NCI-H1417 (cell line): ENCODE measurements around the gene HOPX.
"Not testable (repeated sequence)": the region's sequence is repeated elsewhere in the genome, so short reads cannot be mapped to it uniquely, and the experiment has no call there.

Experiments
- DNase-seq, 3 experiments: peaks; one replicate each; lab custom pipeline; 2025; lab: John Stamatoyannopoulos, UW

The HOPX gene, protein sequence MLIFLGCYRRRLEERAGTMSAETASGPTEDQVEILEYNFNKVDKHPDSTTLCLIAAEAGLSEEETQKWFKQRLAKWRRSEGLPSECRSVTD

DNA sequence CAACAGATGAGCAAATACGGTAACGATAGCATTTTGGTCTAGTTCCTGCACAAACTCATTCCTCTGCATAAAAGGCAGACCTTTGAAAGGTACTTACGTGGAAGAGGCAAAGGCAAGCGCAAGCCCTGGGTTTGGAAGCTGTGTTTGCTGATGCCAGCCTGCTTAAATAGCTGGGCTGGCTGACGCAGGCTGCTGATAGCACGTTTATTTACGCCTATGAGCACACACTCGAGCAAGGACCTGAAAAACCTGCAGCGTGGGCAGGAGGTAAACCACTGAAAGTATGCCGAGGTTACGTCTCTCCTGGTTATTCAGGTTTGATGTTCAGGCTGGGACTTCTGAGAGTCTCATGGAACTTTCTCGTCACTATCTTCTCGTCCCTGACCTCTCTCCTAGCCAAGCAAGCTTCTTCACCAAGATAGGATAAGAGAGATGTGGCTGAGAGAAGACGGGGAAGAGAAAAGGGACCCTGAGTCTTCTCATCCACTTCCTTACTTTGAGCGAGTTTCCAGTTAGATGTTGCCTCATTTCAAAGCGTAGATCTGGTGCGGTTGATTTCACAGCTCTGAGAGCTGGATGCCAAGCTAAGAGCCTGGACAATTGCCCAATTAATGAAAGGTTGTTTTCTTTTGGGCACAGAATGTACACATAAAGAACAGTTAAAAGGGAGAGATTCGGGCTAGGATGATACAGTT lies at the start of gene HOPX:
TSS of gene HOPX (minus strand) at position 139 of the 695 bp plus-strand sequence. CDS start 23,480 bp downstream, outside the sequence.
- DNase-seq: peak; percentile 29 to 68 (median 44)

DNA sequence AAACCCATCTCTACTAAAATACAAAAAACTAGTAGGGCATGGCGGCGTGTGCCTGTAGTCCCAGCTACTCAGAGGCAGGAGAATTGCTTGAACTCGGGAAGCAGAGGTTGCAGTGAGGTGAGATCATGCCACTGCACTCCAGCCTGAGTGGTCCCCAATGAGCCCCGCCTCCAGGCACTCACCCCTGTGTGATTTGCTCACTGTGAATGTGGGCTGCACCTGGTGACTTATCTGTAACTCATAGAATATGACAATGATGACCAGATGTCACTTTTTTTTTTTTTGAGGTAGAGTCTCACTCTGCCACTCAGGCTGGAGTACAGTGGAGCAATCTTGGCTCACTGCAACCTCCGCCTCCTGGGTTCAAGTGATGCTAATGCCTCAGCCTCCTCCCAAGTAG lies 49.0 kb upstream of the HOPX start:
- DNase-seq: no peak

DNA sequence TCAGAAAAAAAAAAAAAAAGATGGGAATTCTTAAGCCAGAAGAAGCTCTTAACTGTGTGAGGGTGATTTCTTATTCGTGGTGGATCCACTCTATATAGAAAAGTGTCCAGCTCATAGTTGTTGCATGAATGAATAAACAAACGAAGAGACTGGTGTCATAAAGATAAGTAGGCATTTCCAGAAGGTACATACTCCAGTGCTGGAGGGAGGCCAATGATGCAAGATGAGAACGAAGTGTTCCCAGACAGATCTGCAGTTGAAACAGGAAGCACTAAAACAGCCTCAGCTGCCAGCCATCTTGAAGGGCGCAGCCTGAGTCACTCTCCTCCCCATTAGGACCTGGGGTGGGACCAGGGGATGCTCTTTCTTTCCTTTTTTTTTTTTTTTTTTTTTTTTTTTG lies 47.4 kb upstream of the HOPX start:
- DNase-seq: peak in 2 of 3 experiments; percentile 17 to 83

DNA sequence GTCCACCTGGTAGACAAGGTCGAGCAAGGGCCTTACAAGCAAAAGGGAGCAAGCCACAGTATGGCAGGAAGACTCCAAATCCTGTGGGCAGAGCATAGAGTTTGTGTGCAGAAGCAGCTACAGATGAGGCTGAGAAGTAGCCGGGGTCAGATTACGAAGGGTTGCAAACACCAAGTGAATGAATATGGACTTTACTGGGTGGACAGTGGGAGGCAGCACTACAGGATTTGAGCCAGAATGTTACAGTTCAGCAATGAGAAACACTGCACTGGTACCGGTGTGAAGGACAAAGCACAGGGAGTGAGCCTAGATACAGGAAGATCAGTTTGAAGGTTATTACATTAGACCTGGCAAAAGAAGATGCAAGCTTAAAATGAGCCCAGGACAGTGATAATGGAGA lies 46.1 kb upstream of the HOPX start:
- no peak for DNase-seq

DNA sequence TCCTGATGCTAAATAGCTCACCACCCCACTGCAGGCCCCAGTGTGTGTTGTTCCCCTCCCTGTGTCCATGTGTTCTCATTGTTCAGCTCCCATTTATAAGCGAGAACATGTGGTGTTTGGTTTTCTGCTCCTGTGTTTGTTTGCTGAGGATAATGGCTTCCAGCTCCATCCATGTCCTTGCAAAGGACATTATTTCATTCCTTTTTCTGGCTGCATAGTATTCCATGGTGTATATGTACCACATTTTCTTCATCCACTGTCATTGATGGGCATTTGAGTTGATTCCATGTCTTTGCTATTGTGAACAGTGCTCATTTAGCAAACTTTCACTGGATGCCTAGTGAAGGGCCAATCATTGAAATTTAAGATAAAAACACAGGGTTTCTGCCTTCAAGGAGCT lies 45.5 kb upstream of the HOPX start:
- not testable (repeated sequence) for DNase-seq

DNA sequence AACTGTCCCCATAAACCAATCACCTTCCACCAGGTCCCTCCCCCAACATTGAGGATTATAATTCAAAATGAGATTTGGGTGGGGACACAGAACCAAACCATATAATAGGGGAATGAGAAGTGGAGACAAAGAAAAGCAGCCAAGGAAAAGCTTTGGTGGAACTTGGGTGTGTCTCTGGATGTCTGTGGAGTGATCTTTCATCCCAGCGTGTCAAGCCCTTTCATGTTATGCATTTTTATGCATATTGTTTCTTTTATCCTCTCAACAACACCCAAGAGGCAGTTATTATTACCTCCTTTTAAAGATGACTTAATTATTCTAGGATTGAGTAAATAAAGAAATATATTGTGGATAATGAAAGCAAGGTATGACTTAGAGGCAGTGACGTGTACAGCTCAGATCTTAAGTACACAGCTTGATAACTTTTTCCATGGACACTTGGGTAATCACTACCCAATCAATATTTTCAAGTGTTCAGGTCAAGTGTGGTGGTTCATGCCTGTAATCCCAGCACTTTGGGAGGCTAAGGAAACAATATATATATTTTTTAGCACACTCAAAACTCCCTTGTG lies 42.6 kb upstream of the HOPX start:
- DNase-seq: no peak

DNA sequence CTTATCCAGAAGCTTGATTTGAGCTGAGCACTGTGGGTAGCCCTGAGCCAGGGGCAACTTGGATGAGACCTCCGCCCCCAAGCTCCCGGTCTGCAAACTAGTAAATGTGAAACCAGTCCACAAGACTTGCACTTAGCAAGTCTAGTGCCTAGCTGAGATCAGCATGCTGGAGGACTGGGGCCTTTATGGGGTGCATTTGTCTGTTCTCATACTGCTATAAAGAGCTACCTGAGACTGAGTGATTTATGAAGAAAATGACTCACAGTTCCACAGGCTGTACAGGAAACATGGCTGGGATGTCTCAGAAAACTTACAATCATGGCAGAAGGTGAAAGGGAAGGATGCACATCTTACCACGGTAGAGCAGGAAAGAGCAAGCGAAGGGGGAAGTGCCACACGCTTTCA lies 42.1 kb upstream of the HOPX start:
- no peak for DNase-seq

DNA sequence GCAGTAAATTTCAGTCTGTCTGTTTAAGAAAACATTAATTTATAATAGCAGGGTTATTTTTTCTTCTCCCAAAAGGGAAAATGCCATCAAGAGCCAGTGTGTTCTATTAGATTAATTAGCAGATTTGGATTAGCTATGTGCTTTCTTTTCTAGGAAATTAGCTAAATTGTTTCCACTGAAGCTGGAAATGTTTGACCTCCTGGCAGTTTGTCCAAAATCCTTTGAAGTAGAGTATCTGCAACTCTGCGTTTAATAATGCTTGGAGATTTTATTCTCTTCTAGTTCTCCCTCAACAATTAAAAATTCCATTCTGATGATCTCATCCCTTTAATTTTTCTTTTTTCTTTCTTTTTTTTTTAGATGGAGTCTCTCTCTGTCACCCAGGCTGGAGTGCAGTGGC lies 27.1 kb upstream of the HOPX start:
- no peak for DNase-seq

DNA sequence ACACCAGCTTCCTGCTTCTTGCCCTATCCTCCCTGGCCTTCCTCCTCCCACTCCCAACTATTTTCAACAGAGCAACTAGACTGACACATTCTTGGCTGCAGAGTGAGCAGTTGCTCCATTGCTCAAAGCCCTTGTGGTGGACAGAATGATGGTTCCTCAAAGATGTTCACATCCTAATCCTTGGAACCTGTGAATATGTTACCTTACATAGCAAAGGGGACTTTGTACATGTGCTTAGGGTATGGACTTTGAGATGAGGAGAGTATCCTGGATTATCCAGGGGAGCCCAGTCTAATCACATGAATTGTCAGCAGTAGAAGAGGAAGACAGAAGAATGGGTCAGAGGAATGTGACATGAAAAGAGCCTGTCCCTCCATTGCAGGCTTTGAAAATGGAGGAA lies 24.9 kb upstream of the HOPX start:
- no peak for DNase-seq

DNA sequence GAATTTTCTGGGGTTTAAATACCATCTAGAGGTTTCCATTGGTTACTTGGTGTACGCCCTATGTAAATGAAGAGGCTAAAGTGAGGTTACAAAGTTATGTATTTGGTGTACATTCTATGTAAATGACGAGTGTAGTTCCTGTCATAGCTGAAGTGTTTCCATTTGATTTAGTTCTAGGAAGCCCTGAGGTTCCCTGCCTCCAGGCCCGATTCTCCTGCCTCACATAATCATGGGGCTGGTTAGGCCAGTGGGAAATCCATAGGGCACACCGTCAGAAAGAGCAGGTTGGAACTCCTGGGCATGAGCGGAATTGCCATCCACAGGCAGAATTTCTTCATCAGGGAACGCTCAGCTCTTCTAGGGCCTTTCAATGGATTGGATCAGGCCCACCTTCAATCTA lies 24.2 kb upstream of the HOPX start:
- DNase-seq: no peak

DNA sequence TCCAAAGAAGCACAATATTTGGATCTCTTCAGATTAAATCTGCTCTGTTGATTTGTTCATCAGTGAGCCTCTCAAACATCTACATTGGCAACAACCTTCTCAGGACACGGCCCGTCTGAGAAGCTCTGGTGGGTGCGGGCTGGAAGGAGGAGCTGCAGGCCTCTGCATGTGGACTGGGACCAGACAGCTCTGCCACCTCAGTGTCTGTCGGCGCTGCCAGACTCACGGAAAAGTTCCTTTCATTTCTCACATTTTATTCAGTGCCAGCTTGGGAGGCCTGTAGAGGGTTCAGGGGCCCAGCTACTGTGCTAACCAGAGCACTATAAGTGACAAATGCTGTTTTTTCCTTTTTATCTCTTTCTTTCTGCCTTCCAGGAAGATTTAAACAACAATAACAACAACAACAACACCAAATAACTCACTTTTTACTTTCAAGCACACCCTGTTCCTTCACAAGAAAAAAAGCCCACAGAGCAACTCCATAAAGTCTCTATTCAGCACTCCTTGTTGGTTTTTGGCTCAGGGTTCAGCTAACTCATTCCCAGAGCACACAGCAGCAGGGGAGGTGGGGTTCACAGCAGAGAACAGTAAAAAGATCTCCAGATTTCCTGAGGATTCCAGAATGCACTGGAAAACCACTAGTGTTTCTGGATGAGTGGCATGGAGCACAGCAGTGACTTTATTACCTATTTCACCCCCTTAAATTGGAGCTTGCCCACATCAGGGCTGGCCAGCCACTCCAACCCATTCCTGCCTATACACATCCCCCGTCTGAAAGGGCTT lies 23.2 kb upstream of the HOPX start:
- no peak for DNase-seq

DNA sequence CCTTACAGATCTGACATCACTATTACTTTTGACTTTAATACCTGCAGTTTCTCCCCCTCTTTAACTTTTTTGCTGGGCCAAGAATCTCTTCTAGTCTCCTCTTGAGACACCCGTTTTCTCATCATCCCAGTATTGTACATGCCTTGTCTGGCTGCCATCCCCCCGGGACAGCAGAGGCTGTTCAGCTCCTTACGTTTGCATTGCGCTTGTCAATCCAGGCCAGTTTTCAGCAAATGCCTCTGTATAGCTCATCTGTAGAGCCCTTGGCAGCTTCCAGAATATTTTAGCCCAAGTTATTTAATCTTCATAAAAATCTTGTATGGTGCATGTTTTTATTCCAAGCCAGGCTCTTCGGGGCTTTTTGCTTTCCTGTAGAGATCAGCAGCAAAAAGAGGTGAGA lies 22.3 kb upstream of the HOPX start:
- DNase-seq: no peak

DNA sequence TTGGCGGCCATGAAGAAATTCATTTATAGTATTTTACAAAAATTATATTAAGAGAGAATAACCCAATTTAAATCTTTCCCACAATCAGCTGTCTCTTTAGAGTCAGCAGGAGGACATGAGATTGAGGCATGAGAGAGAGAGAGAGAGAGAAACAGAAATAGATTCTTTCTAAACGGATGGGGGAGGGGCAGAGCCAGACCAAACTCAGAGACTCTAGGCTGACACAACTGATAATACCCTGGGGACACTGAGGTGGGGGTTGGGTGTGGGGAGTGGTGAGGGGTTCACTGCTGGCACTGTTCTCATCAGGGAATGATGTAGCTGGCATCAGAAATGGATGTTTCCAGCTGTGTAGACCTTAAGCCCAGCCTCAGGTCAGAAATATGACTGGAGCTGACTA lies 20.5 kb upstream of the HOPX start:
- no peak for DNase-seq

DNA sequence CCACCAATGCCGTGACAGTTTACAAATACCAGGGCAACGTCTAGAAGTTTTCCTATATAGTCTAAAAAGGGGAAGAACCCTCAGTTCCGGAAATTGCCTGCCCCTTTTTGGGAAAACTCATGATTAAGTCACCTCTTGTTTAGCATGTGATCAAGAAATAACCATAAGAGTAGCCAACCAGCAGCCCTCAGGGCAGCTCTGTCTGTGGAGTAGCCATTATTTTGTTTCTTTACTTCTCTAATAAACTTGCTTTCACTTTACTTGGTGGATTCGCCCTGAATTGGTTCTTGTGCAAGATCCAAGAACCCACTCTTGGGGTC lies 20.0 kb upstream of the HOPX start:
- no peak for DNase-seq

DNA sequence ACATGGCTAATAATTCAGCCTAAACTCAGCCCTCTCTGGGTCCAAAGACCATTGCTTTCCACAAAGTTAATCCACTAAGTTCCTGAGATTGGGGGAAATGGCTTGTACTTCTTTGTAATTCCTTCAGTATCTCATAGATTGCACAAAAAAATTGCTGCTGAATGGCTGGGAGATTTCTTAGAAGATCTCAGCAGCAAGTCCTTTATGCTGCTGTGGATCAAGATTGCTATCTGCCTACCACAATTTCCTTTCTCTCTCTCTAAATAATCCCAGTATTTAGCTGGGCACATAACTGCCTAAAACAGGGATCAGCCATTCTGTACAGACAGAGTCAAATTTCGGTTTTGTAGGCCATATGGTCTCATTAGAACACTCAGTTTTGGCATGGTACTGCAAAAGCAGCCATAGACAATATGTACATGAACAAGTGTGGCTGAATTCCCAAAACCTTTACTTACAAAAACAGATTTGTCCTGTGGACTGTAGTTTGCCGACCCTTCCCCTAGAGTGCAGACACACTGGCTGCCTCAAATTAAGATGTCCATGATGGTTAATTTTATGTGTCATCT lies 18.5 kb upstream of the HOPX start:
- DNase-seq: no peak

DNA sequence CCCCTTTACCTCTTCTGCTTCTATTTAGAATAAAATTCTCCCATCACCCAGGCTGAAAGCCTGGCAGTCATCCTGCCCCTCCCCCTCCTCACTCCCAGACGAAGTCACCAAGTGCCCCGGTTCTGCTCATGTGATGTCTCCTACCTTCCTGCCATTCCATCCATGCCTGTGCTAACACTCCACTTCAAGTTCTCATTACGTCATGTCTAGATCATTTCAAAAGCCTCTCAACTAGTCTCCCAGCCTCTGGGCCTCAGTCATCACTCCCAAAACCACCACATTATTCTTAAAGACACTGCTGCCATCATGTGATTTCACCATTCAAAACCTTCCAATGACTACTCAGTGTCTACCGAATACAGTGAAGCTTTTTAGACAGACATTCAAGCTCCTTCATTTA lies 17.2 kb upstream of the HOPX start:
- peak in 1 of 3 experiments; percentile 66 for DNase-seq

DNA sequence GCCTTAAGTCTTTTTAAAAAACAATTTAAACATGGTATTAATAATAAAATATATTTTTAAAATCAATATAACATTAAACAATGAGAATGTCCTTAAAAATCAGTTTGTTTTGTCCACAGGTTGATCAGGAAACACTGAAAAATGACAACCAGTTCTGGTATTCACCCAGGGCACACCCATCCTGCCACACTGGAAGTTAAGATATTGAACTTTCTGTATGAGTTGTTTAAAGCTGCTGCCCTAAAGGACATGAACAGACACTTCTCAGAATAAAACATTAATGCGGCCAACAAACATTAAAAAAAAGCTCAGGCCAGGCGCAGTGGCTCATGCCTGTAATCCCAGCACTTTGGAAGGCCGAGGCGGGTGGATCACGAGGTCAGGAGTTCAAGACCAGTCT lies 15.0 kb upstream of the HOPX start:
- no peak for DNase-seq

DNA sequence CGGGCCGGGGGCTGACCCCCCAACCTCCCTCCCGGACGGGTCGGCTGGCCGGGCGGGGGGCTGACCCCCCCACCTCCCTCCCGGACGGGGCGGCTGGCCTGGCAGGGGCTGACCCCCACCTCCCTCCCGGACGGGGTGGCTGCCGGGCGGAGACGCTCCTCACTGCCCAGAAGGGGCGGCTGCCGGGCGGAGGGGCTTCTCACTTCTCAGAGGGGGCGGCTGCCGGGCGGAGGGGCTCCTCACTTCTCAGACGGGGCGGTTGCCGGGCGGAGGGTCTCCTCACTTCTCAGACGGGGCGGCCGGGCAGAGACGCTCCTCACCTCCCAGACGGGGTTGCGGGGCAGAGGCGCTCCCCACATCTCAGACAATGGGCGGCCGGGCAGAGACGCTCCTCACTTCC lies 12.4 kb upstream of the HOPX start:
- DNase-seq: not testable (repeated sequence)

DNA sequence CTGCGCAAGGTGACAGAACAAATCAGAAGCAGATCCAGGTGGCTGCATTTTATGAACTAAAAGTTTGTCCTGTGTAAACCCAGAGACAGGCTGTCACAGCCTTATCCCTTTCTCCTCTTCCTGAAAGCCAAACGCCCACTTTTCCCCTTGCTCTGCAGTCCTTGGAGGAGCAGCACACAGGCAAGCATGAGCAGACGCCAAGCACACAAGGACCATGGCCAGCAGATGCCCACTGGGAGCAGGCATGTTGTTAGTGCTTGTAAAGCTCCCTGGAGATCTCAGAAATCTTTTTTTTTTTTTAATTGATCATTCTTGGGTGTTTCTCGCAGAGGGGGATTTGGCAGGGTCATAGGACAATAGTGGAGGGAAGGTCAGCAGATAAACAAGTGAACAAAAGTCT lies 11.5 kb upstream of the HOPX start:
- peak in 1 of 3 experiments; percentile 36 for DNase-seq

DNA sequence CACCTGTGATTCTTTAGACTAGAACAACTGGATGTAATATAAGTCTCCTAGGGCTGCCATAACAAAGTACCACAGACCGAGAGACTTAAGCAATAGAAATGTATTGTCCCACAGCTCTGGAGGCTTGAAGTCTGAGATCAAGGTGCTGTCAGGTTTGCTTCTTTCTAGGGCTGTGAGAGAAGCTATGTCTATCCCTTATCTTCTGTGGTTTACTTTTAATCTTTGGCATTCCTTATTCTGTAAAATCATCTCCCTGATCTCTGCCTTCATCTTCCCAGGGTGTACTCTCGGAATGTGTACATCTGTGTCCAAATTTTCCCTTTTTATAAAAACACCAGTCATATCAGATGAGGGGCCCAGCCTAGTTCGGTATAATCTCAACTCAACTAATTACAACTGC lies 10.3 kb upstream of the HOPX start:
- DNase-seq: no peak

DNA sequence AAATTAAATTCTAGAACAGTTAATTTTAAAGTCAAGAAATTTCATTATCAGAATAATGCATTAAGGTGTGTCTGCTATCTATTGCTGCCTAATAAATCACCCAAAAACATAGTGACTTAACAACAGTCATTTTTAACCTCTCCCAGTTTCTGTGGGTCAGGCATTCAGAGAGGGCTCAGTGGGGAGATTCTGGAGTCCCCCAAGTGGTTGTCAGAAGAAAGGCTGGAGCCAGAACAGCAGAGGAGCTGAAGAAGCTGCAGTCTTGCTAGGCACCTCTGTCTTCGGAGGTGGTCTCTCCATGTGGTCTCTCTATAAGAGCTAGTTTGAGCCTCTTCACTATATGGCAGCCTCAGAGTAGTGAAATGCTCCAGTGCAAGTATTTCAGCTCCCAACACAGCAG lies 9.3 kb upstream of the HOPX start:
- DNase-seq: no peak

DNA sequence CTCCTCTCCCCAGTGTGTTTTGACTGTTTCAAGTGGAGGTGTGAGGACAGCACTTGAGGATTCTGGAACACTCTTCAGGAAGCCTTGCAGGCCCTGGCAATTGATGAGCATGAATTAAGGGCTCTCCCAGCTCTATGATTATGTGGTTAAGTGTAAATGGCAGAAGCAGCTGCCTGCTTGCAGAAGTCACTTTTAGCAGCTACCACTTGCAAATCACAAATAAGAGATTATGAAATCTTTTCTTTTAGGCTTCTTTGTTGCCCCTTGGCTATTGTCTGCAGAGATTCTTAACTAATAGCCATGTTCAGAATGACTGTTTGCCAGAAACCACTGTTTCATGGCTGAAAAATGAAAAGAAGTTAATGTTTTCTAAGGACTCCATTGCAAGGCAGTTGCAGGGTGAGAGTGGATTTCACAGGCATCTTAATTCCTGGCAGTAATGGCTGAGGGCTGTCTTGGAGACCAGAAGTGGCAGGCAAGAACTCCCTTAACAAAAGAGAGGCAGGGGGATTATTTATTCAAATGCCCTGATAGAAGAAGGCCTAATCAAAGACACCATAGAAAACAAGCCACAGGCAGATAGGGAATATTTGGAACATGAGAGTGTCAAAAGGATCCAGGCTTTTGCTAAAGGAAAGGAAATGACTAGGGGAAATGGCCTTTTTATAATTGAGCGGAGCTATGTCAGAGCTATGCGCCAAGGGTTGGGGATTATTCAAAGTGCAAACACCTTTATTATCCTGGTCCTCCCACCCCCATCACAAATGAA lies 8.3 kb upstream of the HOPX start:
- peak in 2 of 3 experiments; percentile 10 to 50 for DNase-seq
